OCI-LY3 (cell line): ENCODE results near the gene CPEB1.

Source experiments
- H2AFZ ChIP-seq: fragments of 200-600, 300-600 bp; shearing (Covaris generic); 2 replicates; pipeline ENCODE4 v1.6.0; 2014; ENCODE audit warnings: antibody characterized with exemption, low read depth, low read length
- H3K27ac ChIP-seq: fragments of 200-600, 300-600 bp; sonication (generic); 2 replicates; pipeline ENCODE4 v1.5.1; 2014; ENCODE audit warnings: mild to moderate bottlenecking, low read length, moderate library complexity, mixed read lengths
- H3K27me3 ChIP-seq: fragments of 200-600, 300-600 bp; sonication (generic); 2 replicates; pipeline ENCODE4 v1.6.1; 2014; ENCODE audit warnings: low read depth, low read length, mixed read lengths
- H3K36me3 ChIP-seq: fragments of 200-600, 300-600 bp; sonication (generic); replicated peaks from 2 replicates; pipeline ENCODE3; 2014; ENCODE audit warnings: low read depth, low read length, mixed read lengths
- H3K4me1 ChIP-seq: fragments of 300-600, 200-600 bp; sonication (generic); 2 replicates; pipeline ENCODE4 v1.6.1; 2014; ENCODE audit warnings: low read length, mixed read lengths
- H3K4me2 ChIP-seq: fragments of 200-600, 300-600 bp; sonication (generic); 2 replicates; pipeline ENCODE4 v1.6.1; 2014; ENCODE audit warnings: low read length, mixed read lengths
- H3K4me3 ChIP-seq: fragments of 300-600, 200-600 bp; sonication (generic); 2 replicates; pipeline ENCODE4 v1.5.1; 2014; ENCODE audit warnings: antibody characterized with exemption, mild to moderate bottlenecking, low read length, moderate library complexity
- H3K79me2 ChIP-seq: fragments of 300-600, 200-600 bp; shearing (Covaris generic); 2 replicates; pipeline ENCODE4 v1.6.1; 2014; ENCODE audit warnings: mild to moderate bottlenecking, low read length, mixed read lengths
- H3K9ac ChIP-seq: fragments of 300-600, 200-600 bp; shearing (Covaris generic); 2 replicates; pipeline ENCODE4 v1.6.0; 2014; ENCODE audit warnings: mild to moderate bottlenecking, low read length, moderate library complexity
- H3K9me3 ChIP-seq: fragments of 200-600, 300-600 bp; shearing (Covaris generic); 2 replicates; pipeline ENCODE4 v1.6.1; 2014; ENCODE audit warnings: low read length, mixed read lengths; ENCODE audit not compliant: insufficient read depth
- H4K20me1 ChIP-seq: fragments of 200-600, 300-600 bp; sonication (generic); 2 replicates; pipeline ENCODE4 v1.6.1; 2016; ENCODE audit warnings: low read length, mixed read lengths; ENCODE audit not compliant: insufficient read depth
- EZH2phosphoT487 ChIP-seq: fragments of 200-600 bp; shearing (Covaris generic); IDR thresholded peaks from 2 replicates; pipeline ENCODE4 v1.6.1; 2018; ENCODE audit warnings: antibody characterized with exemption, mixed run types, low read depth
- TF ChIP-seq, protein P1 (sequence below): fragments of 200-600, 300-600 bp; sonication (generic); IDR thresholded peaks from 2 replicates; pipeline ENCODE4 v1.5.1; 2014; ENCODE audit warnings: antibody characterized with exemption, low read length, low read depth

Gene CPEB1

GRCh38 chr15:82597815-82598214 is 49.3 kb downstream of the CPEB1 start:
- no peak overlapping the region for H3K9ac ChIP-seq
- no peak overlapping the region for H3K4me2 ChIP-seq
- no peak overlapping the region for H3K4me3 ChIP-seq
- peaks cover 15% of the 10 kb centered on the region for H3K27me3 ChIP-seq
- no peaks in the 10 kb centered on the region for H3K4me1 ChIP-seq
- no peaks in the 10 kb centered on the region for H3K36me3 ChIP-seq
- H4K20me1 ChIP-seq: no peaks in the 10 kb centered on the region
- H3K27ac ChIP-seq: no peak overlapping the region
- H3K79me2 ChIP-seq: no peaks in the 10 kb centered on the region
- H3K9me3 ChIP-seq: no peaks in the 10 kb centered on the region
- no peak overlapping the region for H2AFZ ChIP-seq
- TF ChIP-seq, protein P1, sequence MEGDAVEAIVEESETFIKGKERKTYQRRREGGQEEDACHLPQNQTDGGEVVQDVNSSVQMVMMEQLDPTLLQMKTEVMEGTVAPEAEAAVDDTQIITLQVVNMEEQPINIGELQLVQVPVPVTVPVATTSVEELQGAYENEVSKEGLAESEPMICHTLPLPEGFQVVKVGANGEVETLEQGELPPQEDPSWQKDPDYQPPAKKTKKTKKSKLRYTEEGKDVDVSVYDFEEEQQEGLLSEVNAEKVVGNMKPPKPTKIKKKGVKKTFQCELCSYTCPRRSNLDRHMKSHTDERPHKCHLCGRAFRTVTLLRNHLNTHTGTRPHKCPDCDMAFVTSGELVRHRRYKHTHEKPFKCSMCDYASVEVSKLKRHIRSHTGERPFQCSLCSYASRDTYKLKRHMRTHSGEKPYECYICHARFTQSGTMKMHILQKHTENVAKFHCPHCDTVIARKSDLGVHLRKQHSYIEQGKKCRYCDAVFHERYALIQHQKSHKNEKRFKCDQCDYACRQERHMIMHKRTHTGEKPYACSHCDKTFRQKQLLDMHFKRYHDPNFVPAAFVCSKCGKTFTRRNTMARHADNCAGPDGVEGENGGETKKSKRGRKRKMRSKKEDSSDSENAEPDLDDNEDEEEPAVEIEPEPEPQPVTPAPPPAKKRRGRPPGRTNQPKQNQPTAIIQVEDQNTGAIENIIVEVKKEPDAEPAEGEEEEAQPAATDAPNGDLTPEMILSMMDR: no peak
- TF ChIP-seq EZH2phosphoT487: no peak

DNA sequence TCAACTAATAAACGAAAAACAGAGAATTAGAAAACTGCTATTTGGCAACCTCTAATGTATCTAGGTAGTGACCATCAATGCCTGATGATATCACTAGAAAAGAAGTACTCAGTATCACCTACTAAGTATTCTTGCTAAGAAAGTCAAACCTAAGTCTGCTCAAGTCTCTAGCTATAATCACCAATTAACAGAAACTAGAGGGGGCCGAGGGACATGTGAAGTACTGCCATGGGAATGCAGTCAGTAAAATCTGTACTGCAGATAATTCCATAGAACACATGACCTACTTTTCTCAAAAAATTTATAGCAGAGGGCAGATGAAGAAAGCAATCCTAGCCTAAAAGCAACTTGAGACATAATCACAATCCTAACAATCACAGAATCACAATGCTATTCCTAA is 51.4 kb downstream of the CPEB1 start:
- no peaks in the 10 kb centered on the region for H3K4me1 ChIP-seq
- H3K27ac ChIP-seq: no peak overlapping the region
- H3K79me2 ChIP-seq: no peaks in the 10 kb centered on the region
- no peaks in the 10 kb centered on the region for H3K36me3 ChIP-seq
- no peak for TF ChIP-seq EZH2phosphoT487
- TF ChIP-seq, protein P1: no peak
- no peak overlapping the region for H3K4me3 ChIP-seq
- no peak overlapping the region for H2AFZ ChIP-seq
- no peaks in the 10 kb centered on the region for H4K20me1 ChIP-seq
- no peak overlapping the region for H3K9ac ChIP-seq
- H3K27me3 ChIP-seq: peaks cover 17% of the 10 kb centered on the region
- no peaks in the 10 kb centered on the region for H3K9me3 ChIP-seq
- no peak overlapping the region for H3K4me2 ChIP-seq

- Histone ChIP-seq H3K9me3 (no peaks in the 10 kb centered on the region), H3K4me1 (no peaks in the 10 kb centered on the region), H3K27me3 (peaks cover 23% of the 10 kb centered on the region), H3K9ac (no peak overlapping the region), H3K36me3 (no peaks in the 10 kb centered on the region), H3K4me2 (no peak overlapping the region), H3K4me3 (no peak overlapping the region), H3K79me2 (no peaks in the 10 kb centered on the region), H2AFZ (no peak overlapping the region), H4K20me1 (no peaks in the 10 kb centered on the region), H3K27ac (no peak overlapping the region)
- no peak for TF ChIP-seq EZH2phosphoT487
- TF ChIP-seq, protein P1: no peak
These were observed 52.0 kb downstream of the CPEB1 start for GRCh38 chr15:82595203-82595602.

DNA sequence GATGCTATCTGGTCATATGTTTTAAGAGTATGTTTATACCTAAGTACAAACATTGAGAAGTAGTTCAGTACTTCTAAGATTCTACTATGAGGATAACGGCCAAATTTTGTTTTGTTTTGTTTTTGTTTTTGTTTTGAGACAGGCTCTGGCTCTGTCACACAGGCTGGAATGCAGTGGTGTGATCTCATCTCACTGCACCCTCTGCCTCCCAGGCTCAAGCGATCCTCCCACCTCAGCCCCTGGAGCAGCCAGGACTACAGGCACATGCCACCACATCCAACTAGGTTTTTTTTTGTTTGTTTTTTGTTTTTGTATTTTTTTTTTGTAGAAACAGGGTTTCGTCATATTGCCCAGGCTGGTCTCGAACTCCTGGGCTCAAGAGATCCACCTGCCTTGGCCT is 59.4 kb downstream of the CPEB1 start:
- no peaks in the 10 kb centered on the region for H3K4me1 ChIP-seq
- no peaks in the 10 kb centered on the region for H4K20me1 ChIP-seq
- H3K9ac ChIP-seq: no peak overlapping the region
- H3K4me2 ChIP-seq: no peak overlapping the region
- no peak overlapping the region for H3K27ac ChIP-seq
- no peak overlapping the region for H3K4me3 ChIP-seq
- H3K9me3 ChIP-seq: no peaks in the 10 kb centered on the region
- H3K27me3 ChIP-seq: peaks cover 48% of the 10 kb centered on the region
- H3K79me2 ChIP-seq: no peaks in the 10 kb centered on the region
- H3K36me3 ChIP-seq: no peaks in the 10 kb centered on the region
- TF ChIP-seq, protein P1: no peak
- no peak for TF ChIP-seq EZH2phosphoT487
- H2AFZ ChIP-seq: no peak overlapping the region
